Fibroblast of pulmonary artery (primary cell): ENCODE measurements around the gene RASSF9.
A peak's percentile ranks its signal among the peaks of the same experiment; 100 is the strongest.

Experiments used
- DNase-seq: peaks from one replicate; pipeline ENCODE4 v3.0.0-alpha.2; 2010; ENCODE audit warnings: low read depth
- H3K4me3 ChIP-seq: replicated peaks from 2 replicates; pipeline ENCODE4 v1.5.1; 2011; ENCODE audit warnings: low read depth, mild to moderate bottlenecking, control low read depth, low read length, moderate library complexity
- TF ChIP-seq, protein P1 (sequence below): IDR thresholded peaks from 2 replicates; pipeline ENCODE4 v1.5.1; 2011; ENCODE audit warnings: mild to moderate bottlenecking, control low read depth, low read length, inconsistent platforms; ENCODE audit errors: missing control alignments

The RASSF9 gene

DNA sequence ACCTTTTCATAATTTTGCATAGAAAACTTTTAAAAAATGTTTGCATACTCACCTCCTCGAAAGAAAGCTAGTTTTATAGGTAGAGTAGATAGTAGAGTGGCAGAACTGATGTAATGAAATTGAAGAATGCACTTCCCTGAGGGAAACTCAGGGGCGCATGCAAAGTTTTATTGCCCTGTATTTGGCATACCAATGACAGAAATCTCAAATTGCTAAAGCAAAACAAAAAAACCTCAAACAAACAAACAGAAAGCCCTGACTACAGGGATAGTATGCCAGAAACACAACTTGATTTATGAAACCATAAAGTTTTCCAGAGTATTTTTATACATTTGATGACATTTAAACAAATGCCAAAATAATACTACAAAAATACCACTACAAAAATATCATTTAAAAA is 1.8 kb downstream of the RASSF9 start:
- no peak for DNase-seq
- H3K4me3 ChIP-seq = peak overlapping the region; percentile 79
- TF ChIP-seq, protein P1, sequence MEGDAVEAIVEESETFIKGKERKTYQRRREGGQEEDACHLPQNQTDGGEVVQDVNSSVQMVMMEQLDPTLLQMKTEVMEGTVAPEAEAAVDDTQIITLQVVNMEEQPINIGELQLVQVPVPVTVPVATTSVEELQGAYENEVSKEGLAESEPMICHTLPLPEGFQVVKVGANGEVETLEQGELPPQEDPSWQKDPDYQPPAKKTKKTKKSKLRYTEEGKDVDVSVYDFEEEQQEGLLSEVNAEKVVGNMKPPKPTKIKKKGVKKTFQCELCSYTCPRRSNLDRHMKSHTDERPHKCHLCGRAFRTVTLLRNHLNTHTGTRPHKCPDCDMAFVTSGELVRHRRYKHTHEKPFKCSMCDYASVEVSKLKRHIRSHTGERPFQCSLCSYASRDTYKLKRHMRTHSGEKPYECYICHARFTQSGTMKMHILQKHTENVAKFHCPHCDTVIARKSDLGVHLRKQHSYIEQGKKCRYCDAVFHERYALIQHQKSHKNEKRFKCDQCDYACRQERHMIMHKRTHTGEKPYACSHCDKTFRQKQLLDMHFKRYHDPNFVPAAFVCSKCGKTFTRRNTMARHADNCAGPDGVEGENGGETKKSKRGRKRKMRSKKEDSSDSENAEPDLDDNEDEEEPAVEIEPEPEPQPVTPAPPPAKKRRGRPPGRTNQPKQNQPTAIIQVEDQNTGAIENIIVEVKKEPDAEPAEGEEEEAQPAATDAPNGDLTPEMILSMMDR = no peak

DNA sequence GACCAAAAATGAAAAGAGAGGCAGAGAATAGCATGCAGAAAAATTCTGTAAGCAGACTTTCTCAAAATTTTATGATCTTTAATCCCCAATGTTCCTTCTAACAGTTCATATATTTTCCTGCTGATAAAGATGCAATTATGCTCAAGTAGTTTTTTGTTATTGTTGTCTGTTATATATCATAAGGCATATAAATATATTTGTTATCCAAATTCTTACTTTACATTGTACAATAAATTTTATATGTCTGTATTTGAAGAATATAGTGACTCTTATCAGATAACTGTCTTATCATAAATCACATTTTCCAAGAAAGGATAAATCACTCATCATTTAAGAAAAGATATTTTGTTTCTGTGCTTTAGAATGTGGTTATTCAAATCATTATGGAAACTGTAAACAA is 2.6 kb downstream of the RASSF9 start:
- peak overlapping the region; percentile 79 for H3K4me3 ChIP-seq
- TF ChIP-seq, protein P1 = no peak
- DNase-seq = no peak

DNA sequence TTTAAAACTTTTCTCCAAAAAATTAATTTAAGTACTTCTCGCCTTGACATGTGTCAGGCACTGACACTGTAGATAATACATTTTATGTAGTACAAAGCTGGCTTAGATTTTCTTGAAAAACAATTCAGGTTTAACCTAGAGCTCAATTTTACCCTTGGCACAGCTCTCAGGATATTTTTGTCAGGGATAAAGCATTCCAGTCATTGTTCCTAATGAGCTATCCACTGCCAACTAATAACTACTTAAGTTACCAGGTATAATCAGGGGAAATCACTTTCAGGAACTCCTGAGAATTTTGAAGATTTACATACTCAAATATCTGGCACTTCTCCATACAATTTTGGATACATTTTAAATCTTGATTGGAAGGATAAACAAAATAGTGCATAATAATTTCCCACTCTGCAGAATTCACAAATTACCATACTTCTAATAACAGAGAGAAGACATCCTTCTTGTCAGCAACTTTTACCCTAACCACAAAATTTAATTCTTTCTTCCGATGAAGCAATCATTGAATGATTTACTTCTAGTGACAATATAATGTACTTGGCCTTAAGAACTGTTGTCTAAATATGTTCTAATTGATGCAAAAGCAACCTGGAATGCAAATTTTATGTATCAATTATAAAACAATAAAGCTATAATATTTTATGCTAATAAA is 4.8 kb downstream of the RASSF9 start:
- no peak for DNase-seq
- TF ChIP-seq, protein P1 = no peak
- H3K4me3 ChIP-seq = no peak overlapping the region

DNA sequence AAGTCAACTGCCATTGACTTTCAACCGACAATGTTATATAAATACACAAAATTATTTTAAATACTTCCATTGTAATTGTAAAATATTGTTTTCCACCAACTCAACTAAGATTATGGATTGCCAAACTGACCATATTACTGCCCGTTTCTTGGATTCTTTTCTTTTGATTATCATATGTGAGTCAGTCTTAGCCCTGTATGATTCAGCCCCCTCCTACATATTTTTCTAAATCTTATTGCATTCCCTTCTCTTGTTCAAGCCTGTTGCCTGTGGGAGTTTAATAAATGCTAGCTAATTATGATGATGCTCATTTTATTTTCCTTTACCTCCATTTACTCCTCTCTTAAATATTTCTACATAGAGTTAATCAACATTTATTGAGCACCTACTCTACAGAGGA is 6.8 kb downstream of the RASSF9 start:
- peak; percentile 68 for DNase-seq
- TF ChIP-seq, protein P1 = no peak
- no peak overlapping the region for H3K4me3 ChIP-seq

DNA sequence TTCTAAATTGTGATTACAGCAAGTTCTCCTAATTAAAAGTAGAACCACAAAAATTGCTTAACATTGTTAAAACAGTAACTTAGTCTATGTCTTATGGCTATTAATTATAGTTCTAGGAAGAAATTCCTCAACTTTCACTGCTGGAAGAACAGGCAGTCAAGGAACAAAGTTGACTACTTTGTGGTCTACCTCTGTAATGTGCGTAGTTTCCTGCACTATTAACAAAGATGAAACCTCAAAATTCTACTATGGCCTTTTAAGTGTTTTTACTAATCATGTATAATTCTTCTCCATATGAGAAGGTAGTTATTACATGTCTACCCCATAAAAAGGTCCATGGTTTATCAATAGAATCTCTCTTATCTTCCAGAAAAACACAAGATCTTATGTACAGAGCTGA is 7.6 kb downstream of the RASSF9 start:
- TF ChIP-seq, protein P1 = no peak
- no peak overlapping the region for H3K4me3 ChIP-seq
- DNase-seq = no peak

DNA sequence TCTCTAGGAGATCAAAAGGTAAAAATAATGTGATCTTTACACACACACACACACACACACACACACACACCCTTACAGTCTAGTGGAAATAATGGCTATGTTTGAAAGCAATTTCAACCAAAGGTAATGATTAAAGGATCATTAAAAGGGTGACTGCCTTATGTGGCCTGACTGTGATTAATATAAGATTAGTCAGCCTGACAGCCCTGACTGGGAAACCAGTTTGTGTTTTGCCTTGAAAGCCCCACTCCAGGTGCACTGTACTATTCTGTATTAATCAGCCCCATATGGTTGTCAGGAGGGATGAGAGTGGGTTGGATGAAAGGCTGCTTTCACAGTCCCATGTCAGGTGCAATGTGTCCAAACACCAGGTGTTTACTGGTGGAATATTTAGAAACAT is 10.5 kb downstream of the RASSF9 start:
- no peak for DNase-seq
- TF ChIP-seq, protein P1 = no peak

More for the DNA sequence above, 10.5 kb downstream of the RASSF9 start:
- no peak overlapping the region for H3K4me3 ChIP-seq
